OCI-LY7 (cell line): ENCODE data around the gene TK1.

Experiments
- CTCF ChIP-seq: fragments of 200-600 bp; sonication (generic); conservative IDR thresholded peaks from 2 replicates; pipeline ENCODE4 v1.5.1; 2014; ENCODE audit warnings: mild to moderate bottlenecking, antibody characterized with exemption, low read length, moderate library complexity, mixed read lengths
- EZH2phosphoT487 ChIP-seq: fragments of 200-600 bp; sonication (generic); IDR thresholded peaks from 2 replicates; pipeline ENCODE4 v1.6.1; 2018; ENCODE audit warnings: low read depth, borderline replicate concordance, mild to moderate bottlenecking, mixed run types, antibody characterized with exemption, low read length, moderate library complexity, mixed read lengths

GRCh38 chr17:78214016-78214705 lies 27.3 kb upstream of the TK1 start, which contains the start of gene BIRC5:
- TF ChIP-seq CTCF: no peak
- TF ChIP-seq EZH2phosphoT487: no peak
